ENCODE results near the gene BRINP1.

GRCh38 chr9:119227422-119227821, 141.8 kb downstream of the BRINP1 start:
- TF ChIP-seq CTCF (IDR thresholded peaks at IDR 0.05): no peak
- TF ChIP-seq POLR2A (IDR thresholded peaks at IDR 0.05): no peak
- no peak for TF ChIP-seq POLR2AphosphoS5 (IDR thresholded peaks at IDR 0.05)
- TF ChIP-seq EP300 (IDR thresholded peaks at IDR 0.05; ENCODE audit: low read depth): no peak
